Neural crest cell (in vitro differentiated cells): ENCODE measurements around the gene HDAC8. TPM values are rescaled to one million over a fixed set of nuclear protein-coding genes. Genes with fewer than 3 reads are reported as not detected.
"Not testable (repeated sequence)": the region's sequence is repeated elsewhere in the genome, so short reads cannot be mapped to it uniquely, and the experiment has no call there.

Experiments used
- DNase-seq: peaks from one replicate; pipeline ENCODE4 v3.0.0; 2021; ENCODE audit warnings: low read depth, mixed read lengths, low spot score
- H3K27ac Mint-ChIP-seq: one replicate; pipeline ENCODE4 v1.8.0; 2021; ENCODE audit warnings: mild to moderate bottlenecking, mixed read lengths; ENCODE audit not compliant: unreplicated experiment
- H3K27me3 Mint-ChIP-seq: 2 replicates; pipeline ENCODE4 v1.8.0; 2021; ENCODE audit warnings: low read depth, mild to moderate bottlenecking, mixed read lengths
- H3K36me3 Mint-ChIP-seq: 2 replicates; pipeline ENCODE4 v1.8.0; 2021; ENCODE audit warnings: low read depth, mild to moderate bottlenecking, mixed read lengths
- H3K4me1 Mint-ChIP-seq: 2 replicates; pipeline ENCODE4 v1.8.0; 2021; ENCODE audit warnings: mixed read lengths
- H3K4me3 Mint-ChIP-seq: one replicate; pipeline ENCODE4 v1.8.0; 2021; ENCODE audit warnings: mild to moderate bottlenecking, mixed read lengths
- H3K9me3 Mint-ChIP-seq: 2 replicates; pipeline ENCODE4 v1.8.0; 2021; ENCODE audit warnings: mixed read lengths
- total RNA-seq: library from RNA; stranded (reverse); gene quantifications from 2 replicates; pipeline ENCODE4 v1.2.1, GENCODE V29; 2021
- TF ChIP-seq, protein P1 (sequence below): fragments of 200-600 bp; sonication (generic); conservative IDR thresholded peaks from 2 replicates; pipeline ENCODE4 v1.5.0; 2021; ENCODE audit warnings: antibody characterized with exemption, mild to moderate bottlenecking

The HDAC8 gene
- total RNA-seq, 1 donor from 2014 or later, result 31.0 TPM

- H3K27me3 Mint-ChIP-seq, result no peaks in the 10 kb centered on the region
- no peak overlapping the region for H3K27ac Mint-ChIP-seq
- no peak for DNase-seq
- TF ChIP-seq, protein P1, sequence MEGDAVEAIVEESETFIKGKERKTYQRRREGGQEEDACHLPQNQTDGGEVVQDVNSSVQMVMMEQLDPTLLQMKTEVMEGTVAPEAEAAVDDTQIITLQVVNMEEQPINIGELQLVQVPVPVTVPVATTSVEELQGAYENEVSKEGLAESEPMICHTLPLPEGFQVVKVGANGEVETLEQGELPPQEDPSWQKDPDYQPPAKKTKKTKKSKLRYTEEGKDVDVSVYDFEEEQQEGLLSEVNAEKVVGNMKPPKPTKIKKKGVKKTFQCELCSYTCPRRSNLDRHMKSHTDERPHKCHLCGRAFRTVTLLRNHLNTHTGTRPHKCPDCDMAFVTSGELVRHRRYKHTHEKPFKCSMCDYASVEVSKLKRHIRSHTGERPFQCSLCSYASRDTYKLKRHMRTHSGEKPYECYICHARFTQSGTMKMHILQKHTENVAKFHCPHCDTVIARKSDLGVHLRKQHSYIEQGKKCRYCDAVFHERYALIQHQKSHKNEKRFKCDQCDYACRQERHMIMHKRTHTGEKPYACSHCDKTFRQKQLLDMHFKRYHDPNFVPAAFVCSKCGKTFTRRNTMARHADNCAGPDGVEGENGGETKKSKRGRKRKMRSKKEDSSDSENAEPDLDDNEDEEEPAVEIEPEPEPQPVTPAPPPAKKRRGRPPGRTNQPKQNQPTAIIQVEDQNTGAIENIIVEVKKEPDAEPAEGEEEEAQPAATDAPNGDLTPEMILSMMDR, result no peak
- H3K9me3 Mint-ChIP-seq, result peaks cover 17% of the 10 kb centered on the region
- no peaks in the 10 kb centered on the region for H3K4me1 Mint-ChIP-seq
- no peak overlapping the region for H3K4me3 Mint-ChIP-seq
- peaks cover 53% of the 10 kb centered on the region for H3K36me3 Mint-ChIP-seq
Measured at GRCh38 chrX:72436010-72436409, 136.6 kb downstream of the HDAC8 start.

GRCh38 chrX:72430405-72430968 is 142.2 kb downstream of the HDAC8 start:
- TF ChIP-seq, protein P1, result no peak
- Mint-ChIP-seq H3K27ac (no peak overlapping the region), H3K9me3 (peaks cover 20% of the 10 kb centered on the region), H3K36me3 (peaks cover 33% of the 10 kb centered on the region), H3K27me3 (no peaks in the 10 kb centered on the region), H3K4me3 (no peak overlapping the region), H3K4me1 (no peaks in the 10 kb centered on the region)
- DNase-seq, result no peak

DNA sequence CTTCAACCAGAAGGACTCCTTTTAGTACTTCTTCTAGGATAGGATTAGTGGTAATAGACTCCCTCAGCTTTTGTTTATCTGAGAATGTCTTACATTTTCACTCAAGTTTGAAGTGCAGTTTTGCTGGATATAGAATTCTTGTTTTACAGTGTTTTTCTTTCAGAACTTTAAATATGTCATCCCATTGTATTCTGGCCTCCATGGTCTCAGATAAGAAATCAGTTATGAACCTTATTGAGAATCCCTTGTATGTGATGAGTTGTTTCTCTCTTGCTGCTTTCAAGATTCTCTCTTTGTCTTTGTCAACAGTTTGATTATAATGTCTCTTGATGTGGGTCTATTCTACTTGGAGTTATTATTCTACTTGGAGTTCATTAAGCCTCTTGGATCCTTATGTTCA is 150.8 kb downstream of the HDAC8 start:
- TF ChIP-seq, protein P1, result no peak
- no peaks in the 10 kb centered on the region for H3K4me1 Mint-ChIP-seq
- H3K27me3 Mint-ChIP-seq, result no peaks in the 10 kb centered on the region
- H3K27ac Mint-ChIP-seq, result no peak overlapping the region
- no peak for DNase-seq
- H3K36me3 Mint-ChIP-seq, result peaks cover 64% of the 10 kb centered on the region
- H3K9me3 Mint-ChIP-seq, result peaks cover 46% of the 10 kb centered on the region
- H3K4me3 Mint-ChIP-seq, result no peak overlapping the region

DNA sequence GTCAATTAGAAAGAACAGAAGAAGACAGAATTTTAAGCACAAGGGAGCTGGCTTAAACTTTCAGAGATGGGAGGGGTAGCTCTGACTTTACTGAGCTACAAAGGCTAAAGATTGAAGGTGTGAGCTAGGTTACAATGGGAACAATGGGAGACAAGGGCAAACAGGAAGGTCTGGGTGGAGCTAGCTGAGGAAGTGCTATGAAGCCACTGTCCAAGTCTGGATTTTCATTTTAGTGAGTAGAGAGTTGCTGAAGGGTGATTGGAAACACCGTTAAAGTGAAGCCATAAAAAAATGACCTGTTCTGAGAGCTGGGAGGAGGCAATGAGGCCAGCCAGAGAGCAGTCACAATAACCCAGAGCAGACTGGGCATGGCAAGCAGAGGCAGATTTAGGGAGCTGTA is 162.7 kb downstream of the HDAC8 start:
- TF ChIP-seq, protein P1, result no peak
- Mint-ChIP-seq H3K27me3 (no peaks in the 10 kb centered on the region), H3K36me3 (peaks cover 30% of the 10 kb centered on the region), H3K9me3 (peaks cover 17% of the 10 kb centered on the region), H3K27ac (no peak overlapping the region), H3K4me3 (no peak overlapping the region), H3K4me1 (no peaks in the 10 kb centered on the region)
- no peak for DNase-seq

- H3K27ac Mint-ChIP-seq, result no peak overlapping the region
- H3K9me3 Mint-ChIP-seq, result peaks cover 17% of the 10 kb centered on the region
- H3K4me1 Mint-ChIP-seq, result no peaks in the 10 kb centered on the region
- no peak for DNase-seq
- H3K4me3 Mint-ChIP-seq, result no peak overlapping the region
- peaks cover 26% of the 10 kb centered on the region for H3K36me3 Mint-ChIP-seq
- TF ChIP-seq, protein P1, result no peak
- no peaks in the 10 kb centered on the region for H3K27me3 Mint-ChIP-seq
Measured at GRCh38 chrX:72408885-72409284, 163.8 kb downstream of the HDAC8 start.

GRCh38 chrX:72405136-72405535 is 167.5 kb downstream of the HDAC8 start:
- H3K4me1 Mint-ChIP-seq, DNase-seq, H3K4me3 Mint-ChIP-seq, H3K27me3 Mint-ChIP-seq, H3K27ac Mint-ChIP-seq: not testable (repeated sequence)
- Mint-ChIP-seq H3K36me3 (peaks cover 27% of the 10 kb centered on the region), H3K9me3 (peaks cover 19% of the 10 kb centered on the region)
